Measurements from ENCODE around the gene CACNB2.

The CACNB2 gene

DNA sequence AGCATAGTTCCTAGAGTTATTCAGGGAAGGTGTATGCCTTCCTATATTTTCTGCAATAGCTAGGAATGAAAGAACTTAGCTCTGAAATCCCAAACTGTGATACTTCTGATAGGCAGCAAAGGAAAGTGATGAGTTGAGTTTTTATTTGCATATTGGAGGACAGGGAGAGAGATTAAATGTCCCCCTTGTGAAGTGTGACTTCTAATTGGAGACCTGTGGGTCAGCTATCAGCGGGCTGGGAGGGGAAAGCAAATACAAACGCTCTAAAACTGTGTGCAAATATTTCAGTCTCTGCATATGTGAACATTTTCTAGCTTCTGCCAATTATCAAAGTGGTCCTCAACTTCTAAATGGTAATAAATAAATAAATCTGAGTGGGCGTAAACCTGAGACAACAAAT lies 203.3 kb downstream of the CACNB2 start:
- H3K4me1 ChIP-seq (ENCODE audit: control insufficient read depth, insufficient read depth, low read length): no peaks in the 10 kb centered on the region
- 95 to 97% methylated on average over 3 of the region's 3 CpGs for WGBS, 2 experiments
- H3K9me3 ChIP-seq (ENCODE audit: control insufficient read depth, low read length): no peaks in the 10 kb centered on the region
- no peak overlapping the region for H3K4me3 ChIP-seq (ENCODE audit: insufficient read depth, low read depth, low read length)
- H3K27ac ChIP-seq (ENCODE audit: insufficient read depth, low read depth, low read length, poor library complexity, severe bottlenecking): no peak overlapping the region
- no peaks in the 10 kb centered on the region for H3K36me3 ChIP-seq (ENCODE audit: control insufficient read depth, insufficient read depth, low read length)
- no peaks in the 10 kb centered on the region for H3K27me3 ChIP-seq (ENCODE audit: control insufficient read depth, insufficient read depth, low read length, poor library complexity, severe bottlenecking)

DNA sequence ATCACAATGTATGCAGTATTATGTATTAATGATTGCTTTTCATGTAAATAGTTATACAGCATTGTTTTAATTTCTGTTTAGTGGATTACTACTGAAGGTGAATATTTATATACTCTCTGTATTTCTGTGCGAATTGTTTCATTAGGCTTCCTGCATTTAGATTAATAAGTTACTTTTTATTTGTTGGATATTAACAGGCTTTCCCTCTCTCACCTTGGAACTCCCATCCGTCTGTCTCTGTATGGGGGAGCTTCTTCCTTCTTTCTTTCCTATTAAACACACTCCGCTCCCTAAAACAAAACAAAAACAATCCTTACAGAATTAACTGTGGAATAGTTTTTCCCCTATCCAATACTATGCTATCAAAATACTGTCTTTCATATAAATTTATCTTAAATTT lies 205.1 kb downstream of the CACNB2 start:
- no peaks in the 10 kb centered on the region for H3K36me3 ChIP-seq (ENCODE audit: control insufficient read depth, insufficient read depth, low read length)
- no peak overlapping the region for H3K27ac ChIP-seq (ENCODE audit: insufficient read depth, low read depth, low read length, poor library complexity, severe bottlenecking)
- 86 to 100% methylated on average over 1 to 3 of the region's 3 CpGs for WGBS, 2 experiments
- H3K27me3 ChIP-seq (ENCODE audit: control insufficient read depth, insufficient read depth, low read length, poor library complexity, severe bottlenecking): no peaks in the 10 kb centered on the region
- no peak overlapping the region for H3K4me3 ChIP-seq (ENCODE audit: insufficient read depth, low read depth, low read length)
- H3K4me1 ChIP-seq (ENCODE audit: control insufficient read depth, insufficient read depth, low read length): no peaks in the 10 kb centered on the region
- H3K9me3 ChIP-seq (ENCODE audit: control insufficient read depth, low read length): no peaks in the 10 kb centered on the region

GRCh38 chr10:18350340-18350739 lies 210.1 kb downstream of the CACNB2 start:
- H3K4me3 ChIP-seq (ENCODE audit: insufficient read depth, low read depth, low read length): no peak overlapping the region

DNA sequence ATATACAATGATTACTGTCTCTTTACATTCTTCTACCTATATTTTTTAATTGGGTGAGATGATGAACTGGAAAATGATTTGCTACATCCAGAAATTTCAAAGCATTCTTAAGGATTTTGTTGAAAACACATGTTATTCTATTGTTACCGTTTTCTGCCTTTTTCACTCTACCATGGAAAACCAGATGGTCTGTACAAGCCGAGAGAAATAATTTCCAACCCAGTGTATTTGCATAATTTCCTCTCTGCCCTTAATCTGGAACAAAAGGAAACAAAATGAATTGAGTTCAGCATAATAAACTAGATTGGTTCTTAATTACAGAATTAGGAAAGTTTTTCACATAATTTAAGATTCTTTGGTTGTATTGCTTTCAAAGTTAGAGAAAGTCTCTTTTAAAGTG lies 211.2 kb downstream of the CACNB2 start:
- H3K27ac ChIP-seq (ENCODE audit: insufficient read depth, low read depth, low read length, poor library complexity, severe bottlenecking): no peak overlapping the region
- no peaks in the 10 kb centered on the region for H3K9me3 ChIP-seq (ENCODE audit: control insufficient read depth, low read length)
- no peaks in the 10 kb centered on the region for H3K36me3 ChIP-seq (ENCODE audit: control insufficient read depth, insufficient read depth, low read length)
- H3K4me1 ChIP-seq (ENCODE audit: control insufficient read depth, insufficient read depth, low read length): no peaks in the 10 kb centered on the region
- H3K4me3 ChIP-seq (ENCODE audit: insufficient read depth, low read depth, low read length): no peak overlapping the region
- H3K27me3 ChIP-seq (ENCODE audit: control insufficient read depth, insufficient read depth, low read length, poor library complexity, severe bottlenecking): no peaks in the 10 kb centered on the region
- 88 to 100% methylated on average over 2 of the region's 2 CpGs for WGBS, 2 experiments

More at GRCh38 chr10:18350340-18350739, 210.1 kb downstream of the CACNB2 start:
- H3K27ac ChIP-seq (ENCODE audit: insufficient read depth, low read depth, low read length, poor library complexity, severe bottlenecking): no peak overlapping the region
- no peaks in the 10 kb centered on the region for H3K4me1 ChIP-seq (ENCODE audit: control insufficient read depth, insufficient read depth, low read length)
- H3K36me3 ChIP-seq (ENCODE audit: control insufficient read depth, insufficient read depth, low read length): no peaks in the 10 kb centered on the region
- WGBS, 2 experiments: 76% methylated on average over 6 of the region's 6 CpGs
- no peaks in the 10 kb centered on the region for H3K27me3 ChIP-seq (ENCODE audit: control insufficient read depth, insufficient read depth, low read length, poor library complexity, severe bottlenecking)
- no peaks in the 10 kb centered on the region for H3K9me3 ChIP-seq (ENCODE audit: control insufficient read depth, low read length)

DNA sequence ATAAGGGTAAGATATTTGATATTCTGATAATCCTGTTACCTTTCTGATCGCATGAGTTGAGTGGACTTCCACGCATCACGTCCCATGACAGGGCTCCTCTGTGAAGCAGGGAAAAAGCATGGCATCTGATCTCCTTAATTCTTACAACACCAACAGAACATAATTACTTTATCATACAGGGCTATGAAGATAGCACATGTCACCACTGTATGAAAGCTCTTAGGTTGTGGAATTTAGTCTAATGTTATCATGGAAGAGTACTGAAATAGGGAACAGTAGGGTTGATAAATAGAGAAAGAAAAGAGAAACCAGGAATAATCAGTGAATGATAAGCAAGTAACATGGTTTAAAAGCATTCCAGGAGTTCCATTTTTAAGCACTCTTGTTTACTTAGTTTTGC lies 212.0 kb downstream of the CACNB2 start:
- WGBS, 2 experiments: 91 to 100% methylated on average over 3 of the region's 3 CpGs
- Histone ChIP-seq H3K27ac (ENCODE audit: insufficient read depth, low read depth, low read length, poor library complexity, severe bottlenecking) (no peak overlapping the region), H3K27me3 (ENCODE audit: control insufficient read depth, insufficient read depth, low read length, poor library complexity, severe bottlenecking) (no peaks in the 10 kb centered on the region), H3K4me1 (ENCODE audit: control insufficient read depth, insufficient read depth, low read length) (no peaks in the 10 kb centered on the region), H3K36me3 (ENCODE audit: control insufficient read depth, insufficient read depth, low read length) (no peaks in the 10 kb centered on the region), H3K4me3 (ENCODE audit: insufficient read depth, low read depth, low read length) (no peak overlapping the region), H3K9me3 (ENCODE audit: control insufficient read depth, low read length) (no peaks in the 10 kb centered on the region)

DNA sequence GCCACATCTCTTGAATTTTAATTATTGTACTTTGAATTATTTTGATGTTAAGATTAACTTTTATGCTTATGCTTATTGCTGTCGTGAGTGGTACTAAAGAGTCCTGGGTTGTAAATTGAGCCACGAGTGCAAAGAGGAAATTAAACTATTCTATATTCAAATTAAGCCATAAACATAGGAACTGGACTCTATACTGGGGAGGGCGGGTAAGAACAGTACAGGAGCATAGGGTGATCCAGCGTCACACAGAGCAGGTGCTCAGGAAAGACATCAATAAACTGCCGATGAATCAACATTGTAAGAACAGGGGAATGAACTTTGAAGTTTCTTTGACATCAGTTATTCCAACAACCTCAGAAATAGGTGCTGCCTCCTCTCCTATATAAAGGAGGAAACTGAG lies 219.6 kb downstream of the CACNB2 start:
- H3K4me3 ChIP-seq (ENCODE audit: insufficient read depth, low read depth, low read length): no peak overlapping the region
- no peaks in the 10 kb centered on the region for H3K36me3 ChIP-seq (ENCODE audit: control insufficient read depth, insufficient read depth, low read length)
- H3K9me3 ChIP-seq (ENCODE audit: control insufficient read depth, low read length): no peaks in the 10 kb centered on the region
- H3K4me1 ChIP-seq (ENCODE audit: control insufficient read depth, insufficient read depth, low read length): no peaks in the 10 kb centered on the region
- 94% methylated on average over 3 to 4 of the region's 5 CpGs for WGBS, 2 experiments
- H3K27me3 ChIP-seq (ENCODE audit: control insufficient read depth, insufficient read depth, low read length, poor library complexity, severe bottlenecking): no peaks in the 10 kb centered on the region
- H3K27ac ChIP-seq (ENCODE audit: insufficient read depth, low read depth, low read length, poor library complexity, severe bottlenecking): no peak overlapping the region

GRCh38 chr10:18362892-18363291 lies 222.7 kb downstream of the CACNB2 start:
- no peaks in the 10 kb centered on the region for H3K9me3 ChIP-seq (ENCODE audit: control insufficient read depth, low read length)
- no peak overlapping the region for H3K27ac ChIP-seq (ENCODE audit: insufficient read depth, low read depth, low read length, poor library complexity, severe bottlenecking)
- WGBS, 2 experiments: 89 to 98% methylated on average over 1 of the region's 1 CpG
- no peaks in the 10 kb centered on the region for H3K36me3 ChIP-seq (ENCODE audit: control insufficient read depth, insufficient read depth, low read length)
- H3K27me3 ChIP-seq (ENCODE audit: control insufficient read depth, insufficient read depth, low read length, poor library complexity, severe bottlenecking): no peaks in the 10 kb centered on the region
- H3K4me3 ChIP-seq (ENCODE audit: insufficient read depth, low read depth, low read length): no peak overlapping the region
- no peaks in the 10 kb centered on the region for H3K4me1 ChIP-seq (ENCODE audit: control insufficient read depth, insufficient read depth, low read length)

DNA sequence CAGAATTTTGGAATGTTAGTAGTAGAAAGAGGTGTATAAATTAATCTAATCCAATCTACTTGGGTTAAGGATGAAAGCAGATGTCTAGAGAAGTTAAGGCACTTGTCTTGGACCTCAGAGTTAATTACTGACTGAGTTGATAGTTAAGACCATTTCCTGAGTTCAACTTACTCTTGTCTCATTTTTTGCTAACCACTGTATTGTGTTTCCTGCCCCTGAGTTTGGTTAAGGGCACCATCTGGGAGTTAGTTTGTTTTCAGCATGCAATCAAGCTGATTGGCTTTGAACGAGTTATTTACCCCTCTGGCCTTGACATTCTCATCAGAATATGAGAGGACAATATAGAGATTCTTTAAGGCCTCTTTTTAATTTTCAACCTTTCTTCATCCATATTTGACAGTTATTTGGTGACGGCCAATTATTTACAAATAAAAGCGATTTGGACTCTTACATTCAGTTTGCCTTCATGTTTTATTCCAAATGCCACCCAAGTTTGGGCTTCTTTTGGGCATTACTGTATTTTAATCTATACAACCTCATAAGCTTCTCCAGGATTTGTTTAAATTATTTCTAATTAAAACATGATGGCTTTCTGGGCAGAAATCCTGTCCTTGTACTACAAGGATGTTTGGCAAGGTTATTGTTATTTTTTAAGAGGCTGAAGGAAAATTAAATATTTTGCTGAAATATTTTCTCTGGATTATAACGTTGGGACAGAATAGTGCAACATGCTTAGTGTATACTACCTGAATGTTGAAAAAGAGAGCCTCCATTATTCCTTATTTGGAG lies 225.0 kb downstream of the CACNB2 start:
- Histone ChIP-seq H3K27me3 (ENCODE audit: control insufficient read depth, insufficient read depth, low read length, poor library complexity, severe bottlenecking) (no peaks in the 10 kb centered on the region), H3K4me1 (ENCODE audit: control insufficient read depth, insufficient read depth, low read length) (no peaks in the 10 kb centered on the region), H3K36me3 (ENCODE audit: control insufficient read depth, insufficient read depth, low read length) (no peaks in the 10 kb centered on the region), H3K9me3 (ENCODE audit: control insufficient read depth, low read length) (no peaks in the 10 kb centered on the region), H3K4me3 (ENCODE audit: insufficient read depth, low read depth, low read length) (no peak overlapping the region), H3K27ac (ENCODE audit: insufficient read depth, low read depth, low read length, poor library complexity, severe bottlenecking) (no peak overlapping the region)
- 91 to 95% methylated on average over 3 to 4 of the region's 4 CpGs for WGBS, 2 experiments

GRCh38 chr10:18367840-18368239 lies 227.6 kb downstream of the CACNB2 start:
- 95% methylated on average over 4 to 5 of the region's 5 CpGs for WGBS, 2 experiments
- no peak overlapping the region for H3K4me3 ChIP-seq (ENCODE audit: insufficient read depth, low read depth, low read length)
- no peaks in the 10 kb centered on the region for H3K9me3 ChIP-seq (ENCODE audit: control insufficient read depth, low read length)
- no peaks in the 10 kb centered on the region for H3K27me3 ChIP-seq (ENCODE audit: control insufficient read depth, insufficient read depth, low read length, poor library complexity, severe bottlenecking)
- no peaks in the 10 kb centered on the region for H3K4me1 ChIP-seq (ENCODE audit: control insufficient read depth, insufficient read depth, low read length)
- H3K36me3 ChIP-seq (ENCODE audit: control insufficient read depth, insufficient read depth, low read length): no peaks in the 10 kb centered on the region
- H3K27ac ChIP-seq (ENCODE audit: insufficient read depth, low read depth, low read length, poor library complexity, severe bottlenecking): no peak overlapping the region

GRCh38 chr10:18368273-18368672 lies 228.0 kb downstream of the CACNB2 start:
- H3K4me3 ChIP-seq (ENCODE audit: insufficient read depth, low read depth, low read length): no peak overlapping the region
- H3K27me3 ChIP-seq (ENCODE audit: control insufficient read depth, insufficient read depth, low read length, poor library complexity, severe bottlenecking): no peaks in the 10 kb centered on the region
- WGBS, 2 experiments: 90 to 95% methylated on average over 3 of the region's 3 CpGs
- H3K36me3 ChIP-seq (ENCODE audit: control insufficient read depth, insufficient read depth, low read length): no peaks in the 10 kb centered on the region
- no peaks in the 10 kb centered on the region for H3K9me3 ChIP-seq (ENCODE audit: control insufficient read depth, low read length)
- no peaks in the 10 kb centered on the region for H3K4me1 ChIP-seq (ENCODE audit: control insufficient read depth, insufficient read depth, low read length)
- no peak overlapping the region for H3K27ac ChIP-seq (ENCODE audit: insufficient read depth, low read depth, low read length, poor library complexity, severe bottlenecking)
